ENCODE data around the gene METAP2. TPM values are rescaled to one million over a fixed set of nuclear protein-coding genes. Genes with fewer than 3 reads are reported as not detected.

METAP2 gene
- total RNA-seq, 4 donors from 2014 or later, result 58.8 to 83.0 (median 62.4) TPM

GRCh38 chr12:95543305-95543704 is 69.4 kb downstream of the METAP2 start:
- DNase-seq, result no peak
- in situ Hi-C loops (cut with MboI; ENCODE audit: low sequenced_read_pairs in 4 of 4), result no loop called here
- Histone ChIP-seq H3K9me3 (no peaks in the 10 kb centered on the region), H3K36me3 (no peaks in the 10 kb centered on the region), H3K27me3 (peaks cover 3 to 7% (median 6%) of the 10 kb centered on the region in 3 donors), H3K4me3 (no peak overlapping the region), H3K4me1 (no peaks in the 10 kb centered on the region), H3K27ac (no peak overlapping the region)
- ATAC-seq, result no peak
- intact Hi-C loops (cut with DNase I; ENCODE audit: low total_unique reads), result no loop called here
- TF ChIP-seq POLR2A (IDR thresholded peaks at IDR 0.05) (no peak), CTCF (IDR thresholded peaks at IDR 0.05 in 4 of 5, conservative IDR thresholded peaks at IDR 0.05 in 1 of 5) (no peak)

- Histone ChIP-seq H3K36me3 (no peaks in the 10 kb centered on the region), H3K9me3 (peaks cover 0 to 6% (median 0%) of the 10 kb centered on the region in 3 donors), H3K4me1 (no peaks in the 10 kb centered on the region), H3K4me3 (no peak overlapping the region), H3K27ac (no peak overlapping the region), H3K27me3 (peaks cover 15 to 17% (median 16%) of the 10 kb centered on the region in 3 donors)
- intact Hi-C loops (cut with DNase I; ENCODE audit: low total_unique reads) (no loop called here), in situ Hi-C loops (cut with MboI; ENCODE audit: low sequenced_read_pairs in 4 of 4) (no loop called here)
- ATAC-seq (no peak), DNase-seq (no peak)
- TF ChIP-seq CTCF (IDR thresholded peaks at IDR 0.05 in 4 of 5, conservative IDR thresholded peaks at IDR 0.05 in 1 of 5) (no peak), POLR2A (IDR thresholded peaks at IDR 0.05) (no peak)
Observed at GRCh38 chr12:95544756-95545155, 70.8 kb downstream of the METAP2 start.

- H3K36me3 ChIP-seq, result no peaks in the 10 kb centered on the region
- intact Hi-C loops (cut with DNase I; ENCODE audit: low total_unique reads), result no loop called here
- H3K27me3 ChIP-seq, result peaks cover 15 to 19% (median 16%) of the 10 kb centered on the region in 3 donors
- no peak overlapping the region for H3K27ac ChIP-seq
- DNase-seq (no peak), ATAC-seq (no peak)
- H3K9me3 ChIP-seq, result peaks cover 0 to 6% (median 0%) of the 10 kb centered on the region in 3 donors
- TF ChIP-seq POLR2A (IDR thresholded peaks at IDR 0.05) (no peak), CTCF (IDR thresholded peaks at IDR 0.05 in 4 of 5, conservative IDR thresholded peaks at IDR 0.05 in 1 of 5) (no peak)
- no peak overlapping the region for H3K4me3 ChIP-seq
- H3K4me1 ChIP-seq, result no peaks in the 10 kb centered on the region
- in situ Hi-C loops (cut with MboI; ENCODE audit: low sequenced_read_pairs in 4 of 4), result no loop called here
Observed at GRCh38 chr12:95545303-95545702, 71.4 kb downstream of the METAP2 start.

GRCh38 chr12:95545731-95546490 is 72.0 kb downstream of the METAP2 start:
- Histone ChIP-seq H3K4me3 (no peak overlapping the region), H3K4me1 (no peaks in the 10 kb centered on the region), H3K27me3 (peaks cover 15 to 19% (median 16%) of the 10 kb centered on the region in 3 donors), H3K27ac (no peak overlapping the region), H3K9me3 (peaks cover 0 to 6% (median 0%) of the 10 kb centered on the region in 3 donors), H3K36me3 (no peaks in the 10 kb centered on the region)
- ATAC-seq (no peak), DNase-seq (no peak)
- intact Hi-C loops (cut with DNase I; ENCODE audit: low total_unique reads), result no loop called here
- TF ChIP-seq CTCF (IDR thresholded peaks at IDR 0.05 in 4 of 5, conservative IDR thresholded peaks at IDR 0.05 in 1 of 5) (no peak), POLR2A (IDR thresholded peaks at IDR 0.05) (no peak)
- in situ Hi-C loops (cut with MboI; ENCODE audit: low sequenced_read_pairs in 4 of 4), result no loop called here
